GM19438 (cell line): ENCODE results near the gene NKD1.

Experiments used
- ATAC-seq: cut with Tn5 transposase; IDR thresholded peaks from one replicate; pipeline ENCODE4 v1.9.1; 2021; ENCODE audit warnings: low read depth; ENCODE audit not compliant: unreplicated experiment

NKD1 gene

GRCh38 chr16:50681021-50681885 lies 133.1 kb downstream of the NKD1 start, which contains the start of gene SNX20:
TSS of gene SNX20 (minus strand) at chr16:50681312. CDS start at chr16:50677526, 3,786 bp downstream.
- ATAC-seq: peak; percentile 49

- ATAC-seq: peak; percentile 74
These were observed 135.6 kb downstream of the NKD1 start for GRCh38 chr16:50683689-50684374.

GRCh38 chr16:50684823-50685461 lies 136.7 kb downstream of the NKD1 start:
- ATAC-seq: no peak

GRCh38 chr16:50685462-50686063 lies 137.4 kb downstream of the NKD1 start:
- no peak for ATAC-seq

- ATAC-seq: no peak
These were observed 139.9 kb downstream of the NKD1 start for GRCh38 chr16:50688083-50688482.

GRCh38 chr16:50688867-50689266 lies 140.7 kb downstream of the NKD1 start:
- ATAC-seq: no peak

GRCh38 chr16:50690177-50690576 lies 142.0 kb downstream of the NKD1 start:
- no peak for ATAC-seq

- ATAC-seq: no peak
These were observed 144.4 kb downstream of the NKD1 start for GRCh38 chr16:50692644-50692998.

GRCh38 chr16:50692999-50693781 lies 145.0 kb downstream of the NKD1 start, which contains the start of gene NOD2:
TSS of gene NOD2 (plus strand) at chr16:50693606. CDS start at chr16:50699496, 5,890 bp downstream.
- no peak for ATAC-seq

- no peak for ATAC-seq
These were observed 146.0 kb downstream of the NKD1 start for GRCh38 chr16:50694206-50694605.

GRCh38 chr16:50695017-50696000 lies 147.1 kb downstream of the NKD1 start:
- no peak for ATAC-seq

- peak; percentile 55 for ATAC-seq
These were observed 147.9 kb downstream of the NKD1 start for GRCh38 chr16:50696126-50696525.

- ATAC-seq: peak; percentile 60
These were observed 148.6 kb downstream of the NKD1 start for GRCh38 chr16:50696575-50697420.

- ATAC-seq: no peak
These were observed 149.2 kb downstream of the NKD1 start for GRCh38 chr16:50697421-50697715.

GRCh38 chr16:50697881-50698767 lies 149.9 kb downstream of the NKD1 start:
- no peak for ATAC-seq
